HG03045 (cell line): ENCODE measurements around the gene ING2.
A peak's percentile ranks its signal among the peaks of the same experiment; 100 is the strongest.
"Not testable (repeated sequence)": the region's sequence is repeated elsewhere in the genome, so short reads cannot be mapped to it uniquely, and the experiment has no call there.

Experiments
- ATAC-seq: cut with Tn5 transposase; IDR thresholded peaks from one replicate; pipeline ENCODE4 v1.9.1; 2021; ENCODE audit warnings: mild to moderate bottlenecking, moderate library complexity; ENCODE audit not compliant: unreplicated experiment

ING2 gene, protein sequence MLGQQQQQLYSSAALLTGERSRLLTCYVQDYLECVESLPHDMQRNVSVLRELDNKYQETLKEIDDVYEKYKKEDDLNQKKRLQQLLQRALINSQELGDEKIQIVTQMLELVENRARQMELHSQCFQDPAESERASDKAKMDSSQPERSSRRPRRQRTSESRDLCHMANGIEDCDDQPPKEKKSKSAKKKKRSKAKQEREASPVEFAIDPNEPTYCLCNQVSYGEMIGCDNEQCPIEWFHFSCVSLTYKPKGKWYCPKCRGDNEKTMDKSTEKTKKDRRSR

DNA sequence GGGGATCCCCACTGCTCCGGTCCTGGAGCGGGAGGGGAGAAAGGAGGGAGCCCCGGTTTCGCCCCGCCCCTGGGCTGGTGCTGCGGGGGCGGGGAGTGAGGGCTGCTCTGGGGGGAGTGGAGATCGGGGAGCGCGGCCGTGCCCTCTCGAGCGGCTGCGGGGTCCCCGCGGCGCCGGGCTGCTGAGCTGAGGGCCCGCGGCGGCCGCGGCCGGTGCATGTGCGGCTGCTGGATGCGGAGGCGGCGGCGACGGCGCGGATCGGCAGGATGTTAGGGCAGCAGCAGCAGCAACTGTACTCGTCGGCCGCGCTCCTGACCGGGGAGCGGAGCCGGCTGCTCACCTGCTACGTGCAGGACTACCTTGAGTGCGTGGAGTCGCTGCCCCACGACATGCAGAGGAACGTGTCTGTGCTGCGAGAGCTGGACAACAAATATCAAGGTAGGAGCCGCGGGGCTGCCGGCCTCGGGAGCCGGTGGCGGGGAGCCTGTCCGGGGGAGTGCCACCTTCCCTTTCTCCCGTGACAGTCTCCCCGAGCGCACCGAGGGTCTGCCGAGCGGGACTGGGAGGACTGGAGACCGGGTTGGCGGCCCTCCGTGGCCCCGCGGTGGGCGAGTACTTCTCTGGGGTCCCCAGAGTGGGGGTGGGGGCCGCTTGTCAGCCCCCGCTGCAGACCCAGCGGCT is at the start of gene ING2:
Gene ING2 (plus strand): TSS at position 129 of the 681 bp plus-strand sequence. CDS start 138 bp downstream, at position 267.
- ATAC-seq = peak; percentile 55

DNA sequence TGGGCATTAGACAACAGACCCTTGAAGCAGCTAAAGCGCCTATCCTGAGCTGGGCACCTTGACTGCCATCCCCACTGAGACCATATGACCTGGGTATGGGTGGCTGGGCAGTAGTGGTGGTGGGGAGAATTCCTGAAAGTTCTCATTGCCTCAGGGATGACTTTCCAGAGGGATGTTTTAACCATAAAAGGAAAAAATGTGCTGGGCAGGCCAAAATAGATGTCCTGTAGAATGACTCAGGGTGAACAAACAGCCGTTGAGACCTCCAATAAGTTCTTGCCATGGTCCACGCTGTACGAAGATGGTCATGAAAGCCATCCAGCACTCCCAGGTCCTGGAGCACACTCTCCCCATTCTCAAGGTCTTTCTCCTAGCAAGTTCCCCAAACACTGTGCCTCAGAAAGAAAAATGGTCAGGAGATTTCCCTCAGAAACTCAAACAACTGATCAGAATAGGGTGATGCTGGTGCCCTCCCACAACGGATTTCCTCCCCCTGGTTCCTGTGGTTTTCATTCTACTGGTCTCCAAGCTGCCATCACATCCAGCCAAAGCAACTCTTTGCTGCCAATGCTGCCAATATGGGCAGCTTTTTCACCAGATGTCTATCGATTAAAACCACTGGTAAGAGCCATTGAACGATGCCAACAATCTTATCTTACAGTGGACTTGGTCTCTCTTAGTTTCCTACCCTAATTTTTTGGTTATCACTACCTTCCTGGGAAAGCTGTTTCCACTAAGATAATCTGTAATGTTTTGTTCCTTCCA is 49.2 kb upstream of the ING2 start:
- no peak for ATAC-seq

DNA sequence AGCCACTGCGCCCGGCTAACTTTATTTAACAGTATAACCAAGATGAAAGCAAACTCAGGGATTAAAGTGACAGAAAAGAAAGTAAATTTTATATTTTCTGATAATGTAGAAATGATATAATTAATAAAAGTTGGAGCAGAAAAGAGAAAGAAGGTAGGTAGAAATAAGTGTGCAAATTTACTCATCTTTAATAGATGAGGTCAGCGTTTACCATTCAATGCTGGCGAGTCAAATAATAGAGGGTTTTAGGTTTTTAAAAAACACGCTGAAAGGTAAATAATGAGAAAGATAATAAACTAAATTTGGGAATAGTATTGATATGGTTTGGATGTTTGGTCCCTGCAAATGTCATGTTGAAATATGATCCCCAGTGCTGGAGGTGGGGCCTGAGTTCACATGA is 46.9 kb upstream of the ING2 start:
- ATAC-seq = no peak

DNA sequence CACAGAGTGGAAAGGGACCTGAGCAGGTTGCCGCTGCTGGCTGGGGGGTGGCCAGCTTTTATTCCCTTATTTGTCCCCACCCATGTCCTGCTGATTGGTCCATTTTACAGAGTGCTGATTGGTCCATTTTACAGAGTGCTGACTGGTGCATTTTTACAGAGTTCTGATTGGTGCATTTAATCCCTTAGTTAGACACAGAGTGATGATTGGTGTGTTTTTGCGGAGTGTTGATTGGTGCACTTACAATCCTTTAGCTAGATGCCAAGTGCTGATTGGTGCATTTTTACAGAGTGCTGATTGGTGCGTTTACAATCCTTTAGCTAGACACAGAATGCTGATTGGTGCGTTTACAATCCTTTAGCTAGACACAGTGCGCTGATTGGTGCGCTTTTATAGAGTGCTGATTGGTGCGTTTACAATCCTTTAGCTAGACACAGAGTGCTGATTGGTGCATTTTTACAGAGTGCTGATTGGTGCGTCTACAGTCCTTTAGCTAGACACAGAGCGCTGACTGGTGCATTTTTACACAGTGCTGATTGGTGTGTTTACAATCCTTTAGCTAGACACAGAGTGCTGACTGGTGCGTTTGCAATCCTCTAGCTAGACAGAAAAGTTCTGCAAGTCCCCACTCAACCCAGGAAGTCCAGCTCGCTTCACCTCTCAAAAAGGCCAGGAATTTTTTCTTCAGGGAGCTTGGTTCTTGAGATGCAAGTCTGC is 40.8 kb upstream of the ING2 start:
- not testable (repeated sequence) for ATAC-seq

DNA sequence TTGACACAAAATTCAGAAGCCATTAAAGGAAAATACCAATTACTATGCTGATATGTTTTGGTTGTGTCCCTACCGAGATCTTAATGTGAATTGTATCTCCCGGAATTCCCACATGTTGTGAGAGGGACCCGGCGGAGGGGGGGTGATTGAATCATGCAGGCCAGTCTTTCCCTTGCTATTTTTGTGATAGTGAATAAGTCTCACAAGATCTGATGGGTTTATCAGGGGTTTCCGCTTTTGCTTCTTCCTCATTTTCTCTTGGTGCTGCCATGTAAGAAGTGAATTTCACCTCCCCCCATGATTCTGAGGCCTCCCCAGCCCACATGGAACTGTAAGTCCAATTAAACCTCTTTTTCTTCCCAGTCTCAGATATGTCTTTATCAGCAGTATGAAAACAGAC is 39.0 kb upstream of the ING2 start:
- not testable (repeated sequence) for ATAC-seq

DNA sequence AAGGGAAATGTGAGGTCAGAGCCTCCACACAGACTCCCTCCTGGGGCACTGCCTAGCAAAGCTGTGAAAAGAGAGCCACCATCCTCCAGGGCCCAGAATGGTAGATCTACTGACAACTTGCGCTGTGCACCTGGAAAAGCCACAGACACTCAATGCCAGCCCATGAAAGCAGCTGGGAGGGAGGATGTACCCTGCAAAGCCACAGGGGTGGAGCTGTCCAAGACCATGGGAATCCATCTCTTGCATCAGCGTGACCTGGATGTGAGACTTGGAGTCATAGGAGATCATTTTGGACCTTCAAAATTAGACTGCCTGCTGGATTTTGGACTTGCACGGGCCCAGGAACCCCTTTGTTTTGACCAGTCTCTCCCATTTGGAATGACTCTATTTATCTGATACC is 37.6 kb upstream of the ING2 start:
- ATAC-seq = no peak

DNA sequence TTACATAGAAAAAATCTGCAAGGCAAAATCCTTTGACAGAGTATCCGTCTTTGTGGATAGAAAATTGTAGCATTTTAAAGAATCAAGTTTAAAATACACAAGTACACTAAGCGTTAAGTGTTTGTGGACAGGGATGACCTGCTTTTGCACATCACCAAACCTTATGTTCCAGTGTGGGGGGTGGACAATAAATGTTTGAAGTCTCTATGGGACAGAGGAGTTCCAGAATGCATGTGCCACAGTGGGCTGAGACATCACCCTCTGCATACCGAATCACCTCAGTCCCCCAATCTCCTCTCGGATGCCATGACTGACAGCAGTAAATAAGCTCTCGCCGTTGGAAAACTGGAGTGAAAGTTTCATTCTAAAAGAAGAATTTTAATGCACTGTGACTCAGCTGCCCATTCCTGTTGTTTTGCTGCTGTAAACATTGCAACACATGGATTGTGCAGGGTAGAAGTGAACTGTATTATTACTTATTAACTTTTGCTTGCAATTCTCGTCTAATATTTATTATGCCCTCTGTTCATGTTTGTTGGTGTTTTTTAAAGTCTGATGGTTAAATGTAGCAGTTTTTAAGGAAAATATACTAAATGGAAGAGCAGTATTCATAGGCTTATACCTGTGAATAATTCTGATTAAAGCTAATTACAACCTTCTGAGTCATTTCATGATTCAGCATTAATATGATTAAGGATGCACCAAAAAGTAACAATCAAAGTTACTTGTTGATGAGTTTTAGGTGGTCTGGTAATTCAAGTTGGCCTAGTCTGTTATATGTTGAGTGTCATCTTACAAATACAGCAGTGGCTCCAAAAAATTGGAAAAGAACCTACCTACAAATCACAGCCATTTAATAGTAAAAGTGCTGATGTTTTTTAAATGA is 36.4 kb upstream of the ING2 start:
- ATAC-seq = no peak

DNA sequence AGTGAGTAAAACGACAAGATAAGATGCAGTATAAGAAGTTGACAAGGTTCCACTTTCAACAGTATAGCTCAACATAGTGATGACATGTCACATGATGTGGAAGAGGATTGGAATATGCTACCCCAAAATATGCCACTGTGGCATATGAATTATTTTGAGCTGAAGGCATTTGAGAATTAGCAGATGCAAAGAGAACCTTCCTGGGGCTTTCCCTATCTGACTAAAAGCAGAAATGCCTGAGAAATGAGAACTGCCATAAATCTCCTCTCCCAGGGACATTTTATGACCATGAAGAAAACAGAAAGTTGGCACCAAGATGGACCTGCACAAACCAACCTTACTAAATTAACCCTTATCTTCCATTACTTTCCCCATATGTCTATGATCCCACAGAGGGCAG is 35.6 kb upstream of the ING2 start:
- ATAC-seq = no peak

DNA sequence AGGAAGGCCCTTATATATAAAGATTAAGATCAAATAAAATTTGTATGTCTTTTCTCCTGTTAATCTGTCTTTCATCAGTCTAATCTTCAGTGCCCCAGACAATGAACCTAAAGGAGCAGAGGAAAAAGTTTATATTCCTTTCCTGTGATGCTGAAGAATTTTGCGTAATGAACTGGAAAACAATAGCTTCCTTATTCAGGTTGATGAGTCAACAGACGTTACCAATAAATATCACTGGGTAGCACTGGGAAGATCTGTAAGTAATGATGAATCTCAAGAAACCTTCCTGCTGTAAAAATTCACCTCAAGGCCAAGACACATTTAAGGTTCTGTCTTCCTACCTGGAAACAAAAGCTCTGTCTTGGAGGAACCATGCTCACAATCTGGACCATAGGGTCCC is 34.9 kb upstream of the ING2 start:
- ATAC-seq = no peak

DNA sequence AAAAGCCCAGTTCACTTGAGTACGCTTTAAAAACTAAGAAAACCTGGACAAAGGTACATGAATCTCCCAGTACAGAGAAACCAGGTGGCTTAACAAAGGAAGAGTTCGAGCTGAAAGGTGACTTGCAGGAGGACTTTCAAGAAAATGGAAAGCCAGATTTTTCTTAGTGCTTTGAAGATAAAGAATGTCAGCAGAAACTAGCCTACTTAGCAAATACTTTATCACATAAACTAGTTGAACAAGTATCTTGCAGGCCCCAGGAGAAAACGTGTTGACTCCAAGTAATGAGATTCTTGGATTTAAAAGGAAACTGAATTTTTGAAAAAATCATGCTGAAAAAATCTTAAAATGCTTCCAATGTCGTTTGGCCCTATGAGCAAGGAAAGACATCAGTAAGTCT is 34.0 kb upstream of the ING2 start:
- ATAC-seq = no peak

DNA sequence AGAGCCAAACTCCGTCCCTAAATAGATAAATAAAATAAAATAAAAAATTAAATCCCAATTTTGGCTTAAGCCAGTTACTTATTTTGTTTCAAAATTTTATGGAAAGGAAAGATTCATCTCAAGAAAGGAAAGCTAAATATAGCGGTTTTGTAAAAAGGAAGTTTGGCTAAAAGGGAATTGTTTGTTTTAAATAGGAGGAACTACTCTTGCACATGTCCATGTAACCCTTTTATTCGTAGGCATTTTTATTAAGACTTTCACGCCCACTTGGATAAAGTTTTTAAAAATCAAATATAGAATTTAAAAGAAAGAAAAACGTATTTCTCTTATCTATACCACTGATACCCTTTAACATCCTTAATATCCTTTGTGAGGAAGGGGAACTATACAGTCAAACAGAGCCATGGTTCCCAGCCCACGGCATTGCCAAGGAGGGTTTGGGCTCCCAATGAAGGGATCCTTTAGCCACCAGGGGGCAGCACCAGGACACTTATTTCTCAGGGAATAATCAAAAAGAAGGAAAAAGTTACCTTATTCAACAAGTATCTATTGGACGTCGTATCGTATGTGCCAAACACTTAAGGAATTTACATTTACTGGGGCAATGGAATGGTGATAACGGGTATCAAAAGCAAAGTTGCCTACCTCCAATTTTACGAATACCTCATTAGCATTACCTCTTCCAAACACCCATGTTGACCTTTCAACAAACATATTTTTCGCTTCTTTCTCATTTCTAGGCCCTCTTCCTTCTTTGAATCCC is 32.7 kb upstream of the ING2 start:
- peak; percentile 85 for ATAC-seq

DNA sequence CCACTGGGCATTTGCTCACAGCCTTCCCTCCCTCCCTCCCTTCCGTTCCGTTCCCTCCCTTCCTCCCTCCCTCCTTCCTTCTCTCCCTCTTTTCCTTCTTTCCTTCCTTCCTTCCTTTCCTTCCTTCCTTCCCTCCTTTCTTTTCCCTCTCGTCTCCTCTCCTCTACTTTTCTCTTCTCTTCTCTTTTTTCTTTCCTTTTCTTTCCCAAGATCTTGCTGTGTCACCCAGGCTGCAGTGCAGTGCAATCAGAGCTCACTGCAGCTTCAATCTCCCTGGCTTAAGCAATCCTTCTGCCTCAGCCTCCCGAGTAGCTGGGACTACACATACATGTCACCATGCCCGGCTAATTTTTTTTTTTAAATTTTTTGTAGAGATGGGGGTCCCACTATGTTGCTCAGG is 26.7 kb upstream of the ING2 start:
- no peak for ATAC-seq

DNA sequence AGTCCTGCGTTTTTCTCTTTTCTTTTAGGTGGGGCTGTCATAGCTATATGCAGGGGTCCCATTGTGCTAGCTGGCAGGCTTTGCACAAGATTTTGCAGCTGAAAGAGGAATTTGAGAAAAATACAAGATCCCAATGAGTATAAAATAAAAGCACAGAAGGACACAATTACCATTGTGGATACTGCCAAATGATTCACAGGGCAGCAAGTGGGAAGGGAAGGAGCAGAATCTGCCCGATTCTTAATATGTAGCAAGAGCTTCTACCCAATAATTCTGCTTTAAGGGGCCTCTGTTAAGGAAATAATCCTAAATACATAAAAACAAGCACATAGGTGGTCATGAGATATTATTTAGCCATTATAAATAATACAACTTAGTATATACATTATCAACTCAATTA is 25.9 kb upstream of the ING2 start:
- no peak for ATAC-seq

DNA sequence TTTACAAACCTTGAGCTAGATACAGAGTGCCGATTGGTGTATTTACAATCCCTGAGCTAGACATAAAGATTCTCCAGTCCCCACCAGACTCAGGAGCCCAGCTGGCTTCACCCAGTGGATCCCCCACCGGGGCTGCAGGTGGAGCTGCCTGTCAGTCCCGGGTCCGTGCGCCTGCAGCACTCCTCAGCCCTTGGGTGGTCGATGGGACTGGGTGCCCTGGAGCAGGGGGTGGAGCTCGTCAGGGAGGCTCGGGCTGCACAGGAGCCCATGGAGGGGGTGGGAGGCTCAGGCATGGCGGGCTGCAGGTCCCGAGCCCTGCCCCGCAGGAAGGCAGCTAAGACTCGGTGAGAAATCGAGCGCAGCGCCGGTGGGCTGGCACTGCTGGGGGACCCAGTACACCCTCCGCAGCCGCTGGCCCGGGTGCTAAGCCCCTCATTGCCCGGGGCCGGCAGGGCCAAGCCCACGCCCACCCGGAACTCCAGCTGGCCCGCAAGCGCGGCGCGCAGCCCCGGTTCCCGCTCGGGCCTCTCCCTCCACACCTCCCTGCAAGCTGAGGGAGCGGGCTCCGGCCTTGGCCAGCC is 22.3 kb upstream of the ING2 start:
- ATAC-seq = not testable (repeated sequence)

DNA sequence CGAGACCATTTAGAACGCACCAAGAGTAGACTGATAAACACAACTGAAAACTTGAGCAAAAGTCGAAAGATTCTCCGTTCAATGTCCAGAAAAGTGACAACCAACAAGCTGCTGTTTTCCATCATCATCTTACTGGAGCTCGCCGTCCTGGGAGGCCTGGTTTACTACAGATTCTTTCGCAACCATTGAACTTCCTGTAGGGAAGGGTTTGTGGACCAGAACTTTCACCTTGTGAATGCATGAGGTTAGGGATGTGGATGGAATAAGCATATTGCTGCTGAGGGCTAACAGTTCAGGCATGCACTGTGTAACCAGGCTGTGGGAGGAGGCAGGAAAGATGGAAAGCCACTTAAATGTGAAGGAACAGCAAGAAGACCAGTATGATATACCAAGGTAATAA is 20.9 kb upstream of the ING2 start:
- no peak for ATAC-seq

DNA sequence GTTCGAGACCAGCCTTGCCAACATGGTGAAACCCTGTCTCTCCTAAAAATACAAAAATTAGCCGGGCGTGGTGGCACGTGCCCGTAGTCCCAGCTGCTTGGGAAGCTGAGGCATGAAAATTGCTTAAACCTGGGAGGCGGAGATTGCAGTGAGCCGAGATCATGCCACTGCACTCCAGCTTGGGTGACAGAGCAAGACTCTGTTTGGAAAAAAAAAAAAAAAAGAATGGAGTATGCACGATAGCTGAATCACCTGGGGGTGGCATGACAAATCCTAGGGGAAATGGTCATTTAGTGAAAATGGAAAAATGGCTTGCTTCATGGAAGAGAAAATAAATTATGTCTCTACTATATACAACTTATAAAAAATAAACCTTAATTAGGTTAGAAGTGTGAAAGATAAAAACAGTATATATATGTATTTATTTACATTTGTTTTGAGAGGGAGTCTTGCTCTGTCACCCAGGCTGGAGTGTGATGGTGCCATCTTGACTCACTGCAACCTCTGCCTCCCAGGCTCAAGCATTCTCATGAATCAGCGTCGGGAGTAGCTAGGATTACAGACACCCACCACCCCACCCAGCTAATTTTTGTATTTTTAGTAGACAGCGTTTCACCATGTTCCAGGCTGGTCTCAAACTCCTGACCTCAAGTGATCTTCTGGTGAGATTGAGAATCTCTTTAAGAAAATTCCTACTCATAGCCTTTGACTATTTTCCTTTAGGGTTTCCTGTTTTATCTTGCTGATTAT is 19.3 kb upstream of the ING2 start:
- no peak for ATAC-seq

DNA sequence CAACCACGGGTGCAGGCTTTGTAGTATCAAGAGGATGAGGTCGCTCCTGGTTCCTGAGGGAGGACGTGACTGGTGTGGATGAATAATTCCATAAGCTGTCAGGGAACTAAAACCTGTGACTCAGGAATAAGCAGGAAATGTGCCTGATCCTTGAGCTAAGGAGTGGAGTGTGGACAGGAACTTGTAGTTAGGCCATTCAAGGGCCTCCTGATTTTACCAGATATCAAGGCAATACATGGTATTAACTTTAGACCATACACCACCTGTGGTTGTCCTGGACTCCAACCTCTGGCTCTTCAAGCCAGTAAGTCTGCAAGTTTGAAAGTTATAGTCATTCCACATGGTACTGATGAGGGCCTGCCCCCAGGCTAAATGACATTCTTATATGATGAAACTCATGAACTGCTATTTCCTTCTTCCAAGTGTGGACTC is 12.1 kb upstream of the ING2 start:
- no peak for ATAC-seq

DNA sequence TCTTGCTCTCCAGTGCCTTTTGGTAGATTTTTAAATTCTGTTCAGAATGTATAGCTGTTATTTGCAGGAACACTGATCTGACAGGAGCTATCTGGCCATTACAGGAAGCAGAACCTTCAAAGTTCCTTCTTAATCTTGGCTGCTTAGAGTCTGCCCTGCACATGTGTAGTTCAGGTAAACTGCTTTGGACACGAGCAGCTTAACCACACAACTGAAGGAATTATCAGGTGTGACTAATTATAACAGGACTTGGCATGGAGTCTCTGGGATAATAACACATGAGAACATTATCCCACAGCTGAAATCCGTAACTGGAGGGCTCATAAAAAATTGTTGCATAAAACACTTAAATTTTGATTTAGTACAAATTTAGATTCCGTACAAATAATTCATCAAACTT is 11.6 kb upstream of the ING2 start:
- ATAC-seq = no peak
